Endothelial cell (in vitro differentiated cells): Measurements from ENCODE around the gene PARVB. TPM values are rescaled to one million over a fixed set of nuclear protein-coding genes. Genes with fewer than 3 reads are reported as not detected.

Experiments used
- DNase-seq: peaks from one replicate; pipeline ENCODE4 v3.0.0; 2021; ENCODE audit warnings: low spot score
- H3K27ac Mint-ChIP-seq: one replicate; pipeline ENCODE4 v1.8.0; 2021; ENCODE audit warnings: mixed read lengths, inconsistent platforms; ENCODE audit not compliant: unreplicated experiment
- H3K27me3 Mint-ChIP-seq: one replicate; pipeline ENCODE4 v1.8.0; 2021; ENCODE audit warnings: mild to moderate bottlenecking, moderate library complexity, mixed read lengths, inconsistent platforms; ENCODE audit not compliant: unreplicated experiment
- H3K36me3 Mint-ChIP-seq: one replicate; pipeline ENCODE4 v1.8.0; 2021; ENCODE audit warnings: mild to moderate bottlenecking, low read depth, mixed read lengths, inconsistent platforms; ENCODE audit not compliant: unreplicated experiment
- H3K4me1 Mint-ChIP-seq: one replicate; pipeline ENCODE4 v1.8.0; 2021; ENCODE audit warnings: mild to moderate bottlenecking, mixed read lengths, inconsistent platforms; ENCODE audit not compliant: unreplicated experiment
- H3K4me3 Mint-ChIP-seq: one replicate; pipeline ENCODE4 v1.8.0; 2021; ENCODE audit warnings: mild to moderate bottlenecking, mixed read lengths, inconsistent platforms; ENCODE audit not compliant: unreplicated experiment
- H3K9me3 Mint-ChIP-seq: one replicate; pipeline ENCODE4 v1.8.0; 2021; ENCODE audit warnings: mixed read lengths, inconsistent platforms; ENCODE audit not compliant: unreplicated experiment
- CTCF ChIP-seq: fragments of 200-600 bp; sonication (generic); IDR thresholded peaks from one replicate; pipeline ENCODE4 v1.5.0; 2021; ENCODE audit warnings: antibody characterized with exemption; ENCODE audit not compliant: unreplicated experiment
- total RNA-seq: library from RNA; stranded (reverse); fragmentation: NEBNext Ultra II Directional; extraction: Animal tissue kit (Norgen Biotek cat#: 25700); gene quantifications from one replicate; pipeline ENCODE4 v1.2.1, GENCODE V29; 2021; ENCODE audit not compliant: unreplicated experiment

PARVB gene
- total RNA-seq, 1 donor from 2014 or later, result 105 TPM

- no peak for DNase-seq
- Mint-ChIP-seq H3K27ac (no peak overlapping the region), H3K4me3 (no peak overlapping the region), H3K9me3 (no peaks in the 10 kb centered on the region), H3K4me1 (peaks cover 20% of the 10 kb centered on the region), H3K27me3 (peaks cover 4% of the 10 kb centered on the region), H3K36me3 (peaks cover 19% of the 10 kb centered on the region)
- TF ChIP-seq CTCF, result no peak
These were observed 136.3 kb downstream of the PARVB start for GRCh38 chr22:44160421-44160820.

- no peak for DNase-seq
- H3K4me3 Mint-ChIP-seq, result no peak overlapping the region
- no peak overlapping the region for H3K27ac Mint-ChIP-seq
- H3K36me3 Mint-ChIP-seq, result peaks cover 17% of the 10 kb centered on the region
- no peaks in the 10 kb centered on the region for H3K9me3 Mint-ChIP-seq
- peaks cover 4% of the 10 kb centered on the region for H3K27me3 Mint-ChIP-seq
- H3K4me1 Mint-ChIP-seq, result peaks cover 20% of the 10 kb centered on the region
- no peak for TF ChIP-seq CTCF
These were observed 137.6 kb downstream of the PARVB start for GRCh38 chr22:44161673-44162072.

- TF ChIP-seq CTCF, result no peak
- Mint-ChIP-seq H3K27ac (no peak overlapping the region), H3K27me3 (peaks cover 4% of the 10 kb centered on the region), H3K4me3 (no peak overlapping the region), H3K9me3 (no peaks in the 10 kb centered on the region), H3K4me1 (peaks cover 20% of the 10 kb centered on the region), H3K36me3 (peaks cover 12% of the 10 kb centered on the region)
- DNase-seq, result no peak
These were observed 138.9 kb downstream of the PARVB start for GRCh38 chr22:44162960-44163359.

- Mint-ChIP-seq H3K4me1 (peaks cover 20% of the 10 kb centered on the region), H3K4me3 (no peak overlapping the region), H3K36me3 (peaks cover 11% of the 10 kb centered on the region), H3K27ac (no peak overlapping the region), H3K9me3 (no peaks in the 10 kb centered on the region), H3K27me3 (peaks cover 4% of the 10 kb centered on the region)
- no peak for DNase-seq
- TF ChIP-seq CTCF, result no peak
These were observed 139.4 kb downstream of the PARVB start for GRCh38 chr22:44163536-44163935.

DNA sequence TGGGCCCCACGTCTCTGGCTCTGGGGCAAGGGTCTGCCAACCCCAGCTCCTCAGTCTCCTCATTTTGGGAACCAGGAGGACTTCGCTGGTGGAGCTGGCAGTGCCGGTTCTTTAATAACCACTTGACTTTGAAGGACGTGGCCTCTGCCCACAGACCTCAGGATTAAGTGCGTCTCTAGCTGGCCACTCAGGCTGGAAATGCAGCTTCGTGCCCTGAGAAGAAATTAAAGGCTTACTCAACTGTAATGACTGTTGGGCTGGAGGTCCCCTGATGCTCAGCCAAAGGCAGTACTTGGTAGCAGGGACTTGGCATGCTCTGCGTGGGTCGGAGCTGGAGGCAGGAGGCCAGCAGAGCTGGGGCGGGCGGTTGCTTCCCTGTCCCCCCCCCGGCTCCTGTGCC is 139.9 kb downstream of the PARVB start:
- TF ChIP-seq CTCF, result no peak
- H3K9me3 Mint-ChIP-seq, result no peaks in the 10 kb centered on the region
- no peak overlapping the region for H3K4me3 Mint-ChIP-seq
- peaks cover 16% of the 10 kb centered on the region for H3K4me1 Mint-ChIP-seq
- no peak for DNase-seq
- H3K27me3 Mint-ChIP-seq, result peaks cover 3% of the 10 kb centered on the region
- no peak overlapping the region for H3K27ac Mint-ChIP-seq
- peaks cover 7% of the 10 kb centered on the region for H3K36me3 Mint-ChIP-seq
